GM11168 (cell line): Measurements from ENCODE around the gene CLCNKB.
"Not testable (repeated sequence)": the region's sequence is repeated elsewhere in the genome, so short reads cannot be mapped to it uniquely, and the experiment has no call there.

Experiments used
- in situ Hi-C: fragments of 300-500 bp; cut with MboI; formaldehyde crosslinking; loops from one replicate; pipeline ENCODE4 v1.12.0; 2022; ENCODE audit warnings: low sequenced_read_pairs; ENCODE audit not compliant: unreplicated experiment

Gene CLCNKB

DNA sequence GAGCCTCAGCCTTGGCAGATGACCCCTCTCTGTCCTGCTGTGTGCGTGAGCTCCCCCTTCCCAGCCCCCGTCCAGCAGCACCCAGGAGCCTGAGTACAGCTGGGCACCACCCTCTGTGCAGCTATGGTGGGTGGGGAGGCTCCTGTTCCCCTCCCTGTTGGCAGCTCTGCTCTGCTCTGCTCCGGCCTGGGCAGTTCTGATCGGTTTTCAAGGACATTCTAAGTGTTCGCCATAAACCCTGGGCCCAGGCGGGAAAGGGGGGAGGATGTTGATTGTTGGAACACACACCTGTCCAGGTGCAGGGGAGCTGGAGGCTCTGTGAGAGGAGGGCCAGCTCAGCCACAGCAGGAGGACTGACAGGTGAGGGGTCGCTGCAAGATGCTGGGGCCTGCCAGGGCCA is at the start of gene CLCNKB:
CLCNKB (plus strand) TSS at position 262 of the 400 bp plus-strand sequence. CDS start 711 bp downstream, outside the sequence.
- in situ Hi-C loops = no loop called here

DNA sequence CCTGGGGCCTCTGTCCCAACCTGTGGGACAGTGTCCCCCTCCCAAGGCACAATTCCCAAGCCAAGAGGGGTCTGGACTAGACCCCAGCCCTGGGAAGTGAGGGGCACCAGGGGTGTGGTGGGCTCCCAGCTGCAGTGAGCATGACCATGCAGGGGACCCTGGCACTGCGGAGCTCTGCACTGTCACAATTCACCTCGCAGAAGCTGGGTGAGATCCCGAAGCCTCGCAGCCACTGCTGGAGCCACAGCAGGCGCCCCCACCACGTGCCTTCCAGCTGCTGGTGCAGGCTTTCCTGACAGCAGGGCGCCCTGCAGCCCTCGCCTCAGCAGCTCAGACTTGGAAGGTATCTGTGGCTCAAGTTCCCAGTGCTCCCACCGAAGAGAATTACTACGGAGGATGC is 49.5 kb upstream of the CLCNKB start:
- in situ Hi-C loops = loop anchor here (10.0 kb wide), 1 partner anchor 179 kb away; no protein-coding TSS in a partner anchor

DNA sequence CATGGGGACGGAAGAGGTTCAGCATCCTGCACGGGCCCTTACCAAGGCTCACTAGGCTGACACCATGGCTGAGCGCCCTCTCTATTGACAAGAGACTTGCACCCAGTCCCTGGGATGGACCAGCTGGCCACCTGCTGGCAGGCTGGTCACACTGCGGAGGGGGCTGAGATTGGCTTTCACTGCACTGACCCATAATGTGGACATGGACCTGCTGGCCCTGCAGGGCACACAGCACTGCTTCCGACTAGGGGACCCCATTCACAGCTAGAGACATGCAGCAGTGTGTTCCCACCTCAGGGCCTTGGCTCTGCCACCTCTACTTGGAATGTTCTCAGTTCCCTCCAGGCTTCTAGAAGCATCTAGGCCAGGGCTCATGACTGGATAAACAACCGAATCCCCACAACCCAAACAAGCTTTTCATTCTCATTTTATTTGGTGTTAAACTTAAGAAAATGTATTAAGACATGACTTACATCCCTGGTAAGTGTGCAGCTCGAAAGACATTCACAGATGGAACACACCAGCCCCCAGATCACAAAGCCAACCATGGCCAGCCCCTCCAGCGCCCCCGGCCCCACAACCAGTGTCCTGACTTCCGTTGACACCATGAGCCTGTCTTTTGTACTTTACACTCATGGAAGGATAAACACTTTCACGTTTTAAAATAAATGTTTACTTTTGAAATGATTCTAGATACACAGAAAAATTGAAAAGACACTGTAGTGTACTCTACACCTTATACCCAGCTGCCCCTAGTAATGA is 48.8 kb upstream of the CLCNKB start:
- in situ Hi-C loops = loop anchor here (10.0 kb wide), 1 partner anchor 180 kb away; no protein-coding TSS in a partner anchor

DNA sequence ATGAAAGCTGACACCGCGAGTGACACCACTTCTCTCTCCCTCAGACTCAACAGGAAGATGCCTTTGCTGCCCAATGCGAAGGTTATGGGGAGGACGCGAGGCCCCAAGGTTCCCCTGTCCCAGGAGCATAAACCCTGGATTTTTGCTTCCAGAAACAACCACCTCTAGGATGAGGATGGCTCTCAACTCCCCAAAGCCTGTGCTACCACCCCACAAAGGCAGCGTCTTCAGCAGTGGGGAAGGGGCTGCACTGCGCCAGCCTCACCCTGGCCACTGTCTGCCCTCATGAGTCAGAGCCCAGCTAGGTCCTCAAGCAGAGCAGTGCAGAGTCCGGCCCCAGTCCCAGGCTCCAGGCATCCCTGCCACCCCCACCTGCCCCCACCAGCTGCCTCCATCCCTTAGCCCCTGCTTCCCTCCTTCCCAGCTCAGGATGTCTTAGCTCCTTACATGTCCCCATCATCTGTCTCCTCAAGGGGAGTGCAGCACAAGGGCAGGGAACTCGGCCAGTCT is 46.5 kb upstream of the CLCNKB start:
- in situ Hi-C loops = loop anchor here (10.0 kb wide), 1 partner anchor 182 kb away; no protein-coding TSS in a partner anchor

DNA sequence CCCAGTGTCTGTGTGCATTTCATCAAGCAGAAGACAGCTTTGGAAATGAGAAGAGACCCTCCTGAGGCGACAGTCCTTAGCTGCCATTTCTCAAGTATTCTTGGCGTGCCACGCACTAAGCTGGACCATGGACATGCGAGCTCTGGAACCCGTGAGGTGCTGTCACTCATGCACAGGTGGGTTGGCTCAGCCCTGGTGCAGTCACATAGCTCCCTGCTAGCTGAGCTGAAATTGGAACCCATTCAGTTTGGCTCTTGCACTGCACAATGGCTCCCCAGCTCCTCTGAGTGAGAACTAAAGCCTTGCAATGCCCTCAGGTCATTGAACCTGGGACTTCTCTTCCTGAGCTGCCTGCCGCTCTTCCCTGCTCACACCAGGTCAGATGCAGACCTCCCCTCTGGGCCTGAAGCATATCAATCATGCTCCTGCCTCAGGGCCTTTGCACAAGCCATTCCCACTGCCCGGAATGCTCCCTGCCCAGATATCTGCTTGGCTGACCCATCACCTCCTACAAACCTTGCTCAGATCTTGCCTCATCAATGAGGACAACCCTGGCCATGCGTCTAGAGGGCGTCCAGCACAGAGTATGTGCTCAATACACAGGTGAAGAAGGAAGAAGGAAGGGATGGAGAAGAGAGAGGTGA is 45.8 kb upstream of the CLCNKB start:
- in situ Hi-C loops = loop anchor here (10.0 kb wide), 1 partner anchor 183 kb away; no protein-coding TSS in a partner anchor

DNA sequence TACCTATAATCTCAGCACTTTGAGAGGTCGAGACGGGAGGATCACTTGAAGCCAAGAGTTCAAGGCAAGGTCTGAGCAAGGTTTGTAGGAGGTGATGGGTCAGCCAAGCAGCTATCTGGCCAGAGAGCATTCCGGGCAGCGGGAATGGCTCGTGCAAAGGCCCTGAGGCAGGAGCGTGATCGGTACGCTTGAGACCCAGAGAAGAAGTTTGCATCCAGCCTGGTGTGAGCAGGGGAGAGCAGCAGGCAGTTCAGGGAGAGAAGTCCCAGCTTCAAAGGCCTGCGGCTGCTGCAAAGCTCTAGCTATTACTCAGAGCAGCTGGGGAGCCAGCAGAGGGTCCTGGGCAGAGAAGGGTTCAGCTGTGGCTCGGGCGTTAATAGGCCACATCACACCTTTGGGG is 44.7 kb upstream of the CLCNKB start:
- in situ Hi-C loops = loop anchor here (10.0 kb wide), 1 partner anchor 184 kb away; no protein-coding TSS in a partner anchor

DNA sequence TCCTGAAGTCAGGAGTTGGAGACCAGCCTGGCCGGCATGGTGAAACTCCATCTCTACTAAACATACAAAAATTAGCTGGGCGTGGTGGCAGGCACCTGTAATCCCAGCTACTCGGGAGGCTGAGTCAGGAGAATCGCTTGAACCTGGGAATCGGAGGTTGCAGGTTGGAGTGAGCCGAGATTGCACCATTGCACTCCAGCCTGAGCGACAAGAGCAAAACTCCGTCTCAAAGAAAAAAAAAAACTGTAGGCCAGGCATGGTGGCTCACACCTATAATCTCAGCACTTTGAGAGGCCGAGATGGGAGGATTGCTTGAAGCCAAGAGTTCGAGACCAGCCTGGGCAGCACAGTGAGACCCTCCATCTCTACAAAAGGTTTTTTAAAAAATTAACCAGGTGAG is 42.3 kb upstream of the CLCNKB start:
- in situ Hi-C loops = not testable (repeated sequence)

DNA sequence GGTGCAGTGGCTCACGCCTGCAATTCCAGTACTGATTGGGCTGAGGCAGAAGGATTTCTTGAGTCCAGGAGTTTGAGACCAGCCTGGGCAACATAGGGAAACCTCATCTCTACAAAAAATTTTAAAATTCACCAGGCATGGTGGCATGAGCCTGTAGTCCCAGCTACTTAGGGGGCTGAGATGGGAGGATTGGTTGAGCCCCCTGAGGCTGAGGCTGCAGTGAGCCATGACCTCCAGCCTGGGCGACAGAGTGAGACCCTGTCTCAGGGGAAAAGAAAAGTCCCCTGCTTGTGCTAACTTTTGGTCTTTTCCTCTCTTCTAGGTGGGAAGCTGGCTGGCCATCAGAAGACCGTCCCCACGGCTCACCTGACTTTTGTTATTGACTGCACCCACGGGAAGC is 38.0 kb upstream of the CLCNKB start:
- in situ Hi-C loops = no loop called here

DNA sequence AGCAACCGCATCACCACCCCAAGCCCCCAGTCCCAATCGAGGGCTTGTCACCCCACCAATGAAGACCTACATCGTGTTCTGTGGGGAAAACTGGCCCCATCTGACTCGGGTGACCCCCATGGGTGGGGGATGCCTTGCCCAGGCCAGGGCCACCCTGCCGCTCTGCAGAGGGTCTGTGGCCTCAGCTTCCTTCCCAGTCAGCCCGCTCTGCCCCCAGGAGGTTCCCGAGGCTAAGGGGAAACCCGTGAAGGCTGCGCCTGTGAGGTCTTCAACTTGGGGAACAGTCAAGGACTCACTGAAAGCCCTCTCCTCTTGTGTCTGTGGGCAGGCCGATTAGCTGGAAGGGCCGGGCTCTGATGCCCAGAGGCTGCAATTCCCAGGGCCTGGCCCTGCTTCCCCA is 37.6 kb upstream of the CLCNKB start:
- in situ Hi-C loops = no loop called here

DNA sequence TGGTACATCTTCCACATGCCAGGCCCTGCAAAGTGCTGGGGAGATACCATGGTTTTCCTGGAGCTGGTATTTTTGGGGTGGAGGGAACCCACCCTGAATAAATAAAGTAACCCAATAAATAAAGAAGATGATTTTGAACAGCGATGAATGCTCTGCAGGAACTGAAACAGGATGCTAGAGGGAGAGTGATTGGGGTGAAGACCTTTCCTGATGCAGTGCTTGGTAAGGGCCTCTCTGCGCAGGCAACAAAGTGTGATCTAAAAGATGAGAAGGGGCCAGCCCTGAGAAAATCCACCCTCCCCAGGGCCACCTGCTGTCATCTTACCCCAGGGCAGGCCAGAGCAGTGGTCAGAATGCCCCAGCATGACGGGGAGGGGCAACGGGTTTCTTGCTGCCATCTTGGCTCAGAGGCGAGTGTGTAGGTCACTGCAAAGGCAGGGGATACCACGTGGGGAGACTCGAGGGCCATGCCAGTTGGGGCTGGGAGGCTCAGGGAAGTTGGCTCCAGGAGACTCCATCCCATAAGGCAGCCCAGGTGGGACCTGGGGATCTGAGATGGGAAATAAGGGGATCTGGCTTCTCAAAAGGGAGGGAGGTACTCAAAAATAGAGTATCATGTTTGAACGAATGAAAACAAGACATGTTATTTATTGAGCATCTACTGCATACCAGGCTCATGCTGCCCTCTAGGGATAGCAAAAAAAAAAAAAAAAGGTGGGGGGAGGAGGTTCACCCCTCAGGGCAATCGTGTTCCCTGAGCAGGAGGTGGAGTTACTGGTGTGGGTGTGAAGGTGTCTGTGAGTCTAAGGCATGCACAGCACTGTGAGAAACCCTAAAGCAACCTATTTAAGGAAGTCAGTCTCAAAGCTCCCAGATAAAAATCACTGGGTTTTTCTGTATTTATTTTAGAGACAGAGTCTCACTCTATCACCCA is 36.8 kb upstream of the CLCNKB start:
- in situ Hi-C loops = no loop called here

DNA sequence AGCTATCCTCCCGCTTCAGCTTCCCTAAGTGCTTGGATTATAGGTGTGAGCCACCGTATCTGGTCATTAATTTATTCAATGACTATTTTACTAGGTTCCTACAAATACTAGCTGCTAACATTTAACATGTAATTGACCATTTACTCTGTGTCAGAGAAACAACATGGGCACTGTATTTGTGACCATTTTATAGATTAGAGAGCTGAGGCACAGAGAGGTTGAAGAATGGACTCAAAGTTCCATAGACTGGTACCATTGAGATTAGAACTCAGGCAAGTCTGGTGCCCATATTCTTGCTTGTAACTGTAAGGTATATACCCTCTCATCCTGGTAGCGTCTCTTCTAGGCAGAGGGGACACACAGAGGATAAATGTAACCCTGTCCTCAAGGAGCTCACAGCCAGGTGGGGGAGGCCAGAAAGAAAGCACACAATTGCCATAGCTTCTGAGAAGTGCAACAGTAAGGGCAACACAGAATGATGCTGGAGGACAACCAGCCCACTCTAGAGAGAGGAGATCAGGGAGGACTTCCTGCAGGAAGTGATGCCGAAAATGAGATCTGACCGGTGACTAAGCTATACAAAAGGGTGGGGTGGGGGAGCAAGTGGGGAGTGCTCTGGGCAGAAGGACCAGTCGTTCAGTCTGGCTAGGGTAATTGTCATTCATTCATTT is 35.8 kb upstream of the CLCNKB start:
- in situ Hi-C loops = no loop called here

DNA sequence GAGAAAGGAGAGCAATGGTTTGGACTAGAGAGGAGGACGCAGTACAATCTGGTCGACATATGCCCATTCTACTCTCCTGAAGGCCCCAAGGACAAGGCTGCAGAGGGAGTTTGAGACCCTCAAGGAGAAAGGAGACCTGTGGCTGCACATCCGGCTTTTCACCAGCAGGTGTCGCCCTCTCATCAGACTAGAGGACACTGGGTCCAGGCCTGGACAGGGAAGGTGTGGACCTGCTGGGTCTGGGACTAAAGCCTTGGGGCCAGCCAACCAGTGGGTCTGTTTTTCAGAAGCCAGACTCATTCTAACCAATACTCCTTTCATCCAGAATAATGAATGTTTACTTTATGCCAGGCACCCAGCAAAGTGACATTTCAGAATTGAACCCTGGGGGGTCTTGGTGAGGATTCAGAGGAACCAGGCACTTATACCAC is 34.5 kb upstream of the CLCNKB start:
- in situ Hi-C loops = no loop called here

DNA sequence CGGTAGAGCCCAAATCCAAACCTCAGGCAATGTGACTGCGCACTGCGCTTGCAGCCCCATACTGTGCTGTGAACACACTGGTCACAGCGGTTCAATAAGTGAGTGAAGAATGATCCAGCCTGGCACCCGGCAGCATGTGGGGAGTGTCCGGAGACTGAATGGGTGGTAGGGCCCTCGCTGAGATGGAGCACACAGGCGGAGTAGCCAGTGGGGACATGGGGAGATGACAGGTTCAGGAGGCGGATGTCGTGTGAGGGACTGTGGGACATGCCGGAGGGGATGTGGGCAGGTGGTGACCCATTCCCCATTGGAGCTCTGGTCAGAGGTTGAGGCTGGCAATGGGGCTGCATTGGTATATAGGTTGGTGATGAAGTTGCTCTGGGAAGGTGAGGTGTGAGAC is 33.9 kb upstream of the CLCNKB start:
- in situ Hi-C loops = loop anchor here (10.0 kb wide), 1 partner anchor 55 kb away; no protein-coding TSS in a partner anchor

DNA sequence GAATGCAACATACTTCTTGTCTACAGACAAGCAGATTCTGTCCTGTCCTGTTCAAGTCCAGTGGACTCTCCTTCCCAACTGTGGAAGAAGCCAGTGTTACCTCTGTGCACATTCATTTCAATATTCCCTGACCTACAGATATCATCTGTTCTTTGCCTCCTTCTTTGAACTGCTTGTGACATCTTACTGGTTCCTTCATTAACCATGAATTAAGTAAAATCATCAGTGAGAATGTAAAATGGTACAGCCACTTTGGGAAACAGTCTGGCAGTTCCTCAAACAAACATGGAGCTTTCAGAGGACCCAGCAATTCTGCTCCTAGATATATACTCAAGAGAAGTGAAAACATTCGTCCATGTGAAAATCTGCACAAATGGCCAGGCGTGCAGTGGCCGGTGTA is 32.7 kb upstream of the CLCNKB start:
- in situ Hi-C loops = loop anchor here (10.0 kb wide), 1 partner anchor 54 kb away; no protein-coding TSS in a partner anchor

DNA sequence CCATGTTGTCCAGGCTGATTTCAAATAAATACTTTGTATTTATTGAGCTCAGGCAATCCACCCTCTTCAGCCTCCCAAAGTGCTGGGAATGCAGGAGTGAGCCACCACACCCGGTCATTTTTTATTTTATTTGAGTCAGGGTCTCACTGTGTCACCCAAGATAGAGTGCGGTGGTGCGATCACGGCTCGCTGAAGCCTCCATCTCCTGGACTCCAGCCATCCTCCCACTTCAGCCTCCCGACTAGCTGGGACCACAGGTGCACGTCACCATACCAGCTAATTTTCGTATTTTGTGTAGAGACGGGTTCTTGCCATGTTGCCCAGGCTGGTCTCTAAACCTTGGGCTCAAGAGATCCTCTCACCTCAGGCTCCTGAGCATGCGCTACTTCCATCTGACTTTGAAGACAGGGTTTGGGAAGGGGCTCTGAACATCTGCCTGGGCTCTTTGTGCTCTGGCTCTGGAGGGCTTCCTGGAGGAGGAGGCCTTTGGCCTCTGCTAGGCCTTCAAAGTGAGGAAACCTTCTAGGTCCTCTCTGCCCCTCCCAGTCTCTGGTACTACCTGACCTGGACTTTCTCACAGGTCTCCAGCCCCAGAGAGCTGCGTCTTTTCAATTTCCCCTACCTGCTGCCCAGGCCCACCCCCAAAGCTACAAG is 31.5 kb upstream of the CLCNKB start:
- in situ Hi-C loops = loop anchor here (10.0 kb wide), 1 partner anchor 53 kb away; no protein-coding TSS in a partner anchor

DNA sequence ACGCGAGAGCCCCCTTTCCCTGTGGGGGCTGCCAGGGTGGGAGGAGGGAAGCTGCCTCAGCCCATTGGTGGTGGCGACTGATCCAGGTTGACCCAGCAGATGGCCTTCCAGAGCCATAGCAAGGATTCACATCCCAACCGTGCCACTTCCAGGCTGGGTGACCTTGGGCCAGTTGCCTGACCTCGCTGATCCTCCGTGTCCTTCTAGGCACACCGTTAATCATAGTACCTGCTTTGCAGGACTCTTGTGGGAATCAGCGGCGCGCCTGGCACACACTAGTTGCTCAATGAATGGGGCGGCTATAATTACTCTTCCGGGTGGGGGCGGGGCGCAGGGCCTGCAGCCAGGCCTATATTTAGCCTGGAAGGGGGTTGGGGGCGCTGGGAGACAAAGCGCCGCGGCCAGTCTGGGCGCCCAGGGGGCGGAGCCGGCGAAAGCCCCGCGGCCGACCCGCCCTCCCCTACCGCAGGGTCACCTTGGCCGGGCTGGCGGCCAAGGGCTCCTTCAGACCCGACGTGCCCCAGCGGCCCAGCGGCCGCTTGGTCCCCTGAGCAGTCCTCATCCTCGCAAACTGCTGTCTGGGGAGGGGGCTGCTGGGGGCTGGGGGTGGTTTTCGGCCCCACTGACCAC is 30.9 kb upstream of the CLCNKB start:
- in situ Hi-C loops = loop anchor here (10.0 kb wide), 1 partner anchor 52 kb away; no protein-coding TSS in a partner anchor

DNA sequence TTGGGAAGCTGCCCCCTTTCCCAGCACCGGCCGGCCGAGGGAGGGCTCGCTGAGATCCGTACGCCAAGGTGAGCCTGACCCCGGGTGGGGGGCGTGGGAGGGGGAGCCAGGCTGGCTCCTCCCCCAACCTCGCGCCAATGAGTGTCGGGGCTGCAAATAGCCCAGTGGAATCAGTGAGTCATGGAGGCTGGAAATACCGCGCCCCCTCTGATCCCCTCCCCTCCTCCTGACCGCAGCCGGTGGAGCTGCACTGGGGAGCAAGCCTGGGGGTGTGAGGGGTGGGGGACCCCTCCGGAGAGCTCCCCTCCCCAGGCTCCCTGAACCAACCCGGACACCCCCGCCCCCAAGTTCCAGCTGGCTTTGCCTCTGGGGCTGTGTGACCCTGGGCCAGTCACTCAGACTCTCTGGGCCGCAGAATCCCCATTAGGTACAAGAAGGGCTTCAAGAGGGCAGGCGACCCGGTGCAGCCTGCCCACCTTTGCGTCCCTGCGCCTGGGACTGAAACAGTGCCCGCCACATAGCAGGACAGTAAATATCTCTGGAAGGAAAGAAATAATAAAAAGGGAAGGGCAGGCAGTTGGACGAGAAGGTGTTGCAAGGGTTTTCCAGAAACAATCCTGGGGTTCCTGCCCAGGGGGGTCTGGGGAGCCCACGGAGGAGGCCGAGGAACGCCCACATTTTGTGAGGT is 30.2 kb upstream of the CLCNKB start:
- in situ Hi-C loops = loop anchor here (10.0 kb wide), 1 partner anchor 51 kb away; no protein-coding TSS in a partner anchor

DNA sequence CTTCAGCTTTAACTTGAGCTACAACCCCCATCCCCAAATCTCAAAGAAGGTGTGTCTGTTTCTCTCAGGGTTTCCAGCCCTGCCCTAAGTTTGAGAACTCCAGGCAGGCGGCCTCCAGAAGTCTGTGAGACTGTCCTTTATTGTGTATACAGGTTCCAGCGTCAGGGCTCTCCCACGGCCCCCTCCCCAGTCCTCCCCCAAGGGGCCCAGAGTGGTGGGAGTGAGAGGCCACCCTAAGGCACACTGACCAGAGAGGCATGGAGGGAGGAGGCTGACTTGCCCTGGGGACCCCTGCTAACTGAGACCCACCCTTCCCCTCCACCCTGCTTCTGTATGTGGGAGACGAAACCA is 29.7 kb upstream of the CLCNKB start:
- in situ Hi-C loops = loop anchor here (10.0 kb wide), 1 partner anchor 51 kb away; no protein-coding TSS in a partner anchor
